Liver (tissue), 9 donors: ENCODE results near the gene KLHL15. TPM values are rescaled to one million over a fixed set of nuclear protein-coding genes. Genes with fewer than 3 reads are reported as not detected.

Experiments
- DNase-seq: peaks from one replicate; pipeline ENCODE4 v3.0.0-alpha.2; 2017; ENCODE audit warnings: low spot score
- H3K27ac ChIP-seq, 2 donors: one replicate each; pipeline ENCODE4 v1.7.0; 2013; ENCODE audit warnings: inconsistent platforms in 2 of 2, low read length in 2 of 2, control low read depth in 1 of 2, low read depth in 1 of 2, mild to moderate bottlenecking in 1 of 2
- H3K27me3 ChIP-seq, 4 donors: one replicate each; pipeline versions ENCODE4 v1.6.1 to v1.7.0; 2013; ENCODE audit warnings: low read length in 3 of 4, inconsistent platforms in 1 of 4, mild to moderate bottlenecking in 1 of 4, moderate library complexity in 1 of 4; ENCODE audit not compliant: control insufficient read depth in 4 of 4, insufficient read depth in 4 of 4
- H3K36me3 ChIP-seq, 4 donors: one replicate each; pipeline versions ENCODE4 v1.6.1 to v1.7.0; 2013; ENCODE audit warnings: low read length in 3 of 4, mild to moderate bottlenecking in 3 of 4, low read depth in 1 of 4, moderate library complexity in 1 of 4; ENCODE audit not compliant: control insufficient read depth in 4 of 4, insufficient read depth in 3 of 4
- H3K4me1 ChIP-seq, 4 donors: one replicate each; pipeline versions ENCODE4 v1.6.1 to v1.7.0; 2013; ENCODE audit warnings: low read length in 3 of 4, mild to moderate bottlenecking in 3 of 4, moderate library complexity in 1 of 4; ENCODE audit not compliant: control insufficient read depth in 4 of 4, insufficient read depth in 4 of 4
- H3K4me3 ChIP-seq, 3 donors: one replicate each; pipeline versions ENCODE4 v1.6.1 to v1.7.0; 2013; ENCODE audit warnings: low read length in 3 of 3, control low read depth in 1 of 3, low read depth in 1 of 3, mild to moderate bottlenecking in 1 of 3
- H3K9ac ChIP-seq, 2 donors: one replicate each; pipeline ENCODE4 v1.7.0; 2013; ENCODE audit warnings: low read length in 2 of 2, mild to moderate bottlenecking in 2 of 2, moderate library complexity in 2 of 2, control low read depth in 1 of 2, low read depth in 1 of 2
- H3K9me3 ChIP-seq, 4 donors: one replicate each; pipeline versions ENCODE4 v1.6.1 to v1.7.0; 2013; ENCODE audit warnings: low read length in 3 of 4; ENCODE audit not compliant: control insufficient read depth in 4 of 4
- EGR1 ChIP-seq, 2 donors: IDR thresholded peaks; 2 replicates each; pipeline ENCODE4 v1.6.1; 2016 to 2018; ENCODE audit warnings: antibody characterized with exemption in 2 of 2, low read depth in 2 of 2
- FOXA1 ChIP-seq: IDR thresholded peaks from 2 replicates; pipeline ENCODE4 v1.6.1; 2016; ENCODE audit warnings: antibody characterized with exemption
- FOXA2 ChIP-seq: IDR thresholded peaks from 2 replicates; pipeline ENCODE4 v1.6.1; 2016; ENCODE audit warnings: antibody characterized with exemption
- HNF4A ChIP-seq, 2 donors: conservative IDR thresholded peaks; 2 replicates each; pipeline ENCODE4 v1.6.1; 2016; ENCODE audit warnings: antibody characterized with exemption in 2 of 2, mild to moderate bottlenecking in 2 of 2
- HNF4G ChIP-seq: IDR thresholded peaks from 2 replicates; pipeline ENCODE4 v1.6.1; 2016; ENCODE audit warnings: antibody characterized with exemption
- NR2F2 ChIP-seq: IDR thresholded peaks from 2 replicates; pipeline ENCODE4 v1.6.1; 2016; ENCODE audit warnings: antibody characterized with exemption
- RAD21 ChIP-seq, 2 donors: IDR thresholded peaks; 2 replicates each; pipeline ENCODE4 v1.6.1; 2016; ENCODE audit warnings: antibody characterized with exemption in 2 of 2, mild to moderate bottlenecking in 2 of 2
- REST ChIP-seq: IDR thresholded peaks from 2 replicates; pipeline ENCODE4 v1.6.1; 2016; ENCODE audit warnings: antibody characterized with exemption, mild to moderate bottlenecking
- RXRA ChIP-seq, 2 donors: IDR thresholded peaks; 2 replicates each; pipeline ENCODE4 v1.6.1; 2017 to 2018; ENCODE audit warnings: antibody characterized with exemption in 2 of 2, mild to moderate bottlenecking in 1 of 2
- SP1 ChIP-seq: IDR thresholded peaks from 2 replicates; pipeline ENCODE4 v1.6.1; 2018; ENCODE audit warnings: antibody characterized with exemption, mild to moderate bottlenecking
- TAF1 ChIP-seq: conservative IDR thresholded peaks from 2 replicates; pipeline ENCODE4 v1.6.1; 2016; ENCODE audit warnings: antibody characterized with exemption, mild to moderate bottlenecking
- YY1 ChIP-seq: IDR thresholded peaks from 2 replicates; pipeline ENCODE4 v1.6.1; 2016; ENCODE audit warnings: antibody characterized with exemption, mild to moderate bottlenecking
- WGBS: extraction: QIAGEN DNeasy Blood & Tissue Kit; methylation state at CpG from one replicate; pipeline ENCODE4 v1.1.7; 2013; 5-methylcytosine and 5-hydroxymethylcytosine counted together
- polyA plus RNA-seq, 2 donors: library from polyadenylated mRNA; stranded (reverse) in 1 of 2; unstranded in 1 of 2; fragments of 200-250 nt in 1 of 2; fragments of >200 nt in 1 of 2; fragmentation: Nextera tagmentation in 1 of 2; extraction: Ambion mirVana in 1 of 2; gene quantifications; one replicate each; pipeline versions ENCODE4 v1.2.1 to v1.2.3, GENCODE V29; 2013 to 2015
- total RNA-seq, 2 donors: library from RNA; depleted of rRNA; stranded (reverse); fragments of >200 nt; gene quantifications; one replicate each; pipeline ENCODE4 v1.2.3, GENCODE V29; 2014
- TF ChIP-seq, protein P1 (sequence below): fragments of 150-350 bp; IDR thresholded peaks from 2 replicates; pipeline ENCODE4 v1.5.1; 2017; ENCODE audit warnings: improper control_type of control experiment, low read depth, low read length; ENCODE audit not compliant: missing input control
- TF ChIP-seq, protein P2 (sequence below): IDR thresholded peaks from 2 replicates; pipeline ENCODE4 v1.6.1; 2016; ENCODE audit warnings: antibody characterized with exemption
- TF ChIP-seq, protein P3 (sequence below): IDR thresholded peaks from 2 replicates; pipeline ENCODE4 v1.6.1; 2016; ENCODE audit warnings: antibody characterized with exemption
- TF ChIP-seq, protein P4 (sequence below): IDR thresholded peaks from 2 replicates; pipeline ENCODE4 v1.6.1; 2016; ENCODE audit warnings: antibody characterized with exemption
- donor health status: healthy.
- donor health status: healthy.
- donor health status: healthy.
- donor health status: healthy.
- donor health status: healthy.

The KLHL15 gene
- total and polyA plus RNA-seq, 4 donors, result 1.4 to 10.6 (median 6.1) TPM

DNA sequence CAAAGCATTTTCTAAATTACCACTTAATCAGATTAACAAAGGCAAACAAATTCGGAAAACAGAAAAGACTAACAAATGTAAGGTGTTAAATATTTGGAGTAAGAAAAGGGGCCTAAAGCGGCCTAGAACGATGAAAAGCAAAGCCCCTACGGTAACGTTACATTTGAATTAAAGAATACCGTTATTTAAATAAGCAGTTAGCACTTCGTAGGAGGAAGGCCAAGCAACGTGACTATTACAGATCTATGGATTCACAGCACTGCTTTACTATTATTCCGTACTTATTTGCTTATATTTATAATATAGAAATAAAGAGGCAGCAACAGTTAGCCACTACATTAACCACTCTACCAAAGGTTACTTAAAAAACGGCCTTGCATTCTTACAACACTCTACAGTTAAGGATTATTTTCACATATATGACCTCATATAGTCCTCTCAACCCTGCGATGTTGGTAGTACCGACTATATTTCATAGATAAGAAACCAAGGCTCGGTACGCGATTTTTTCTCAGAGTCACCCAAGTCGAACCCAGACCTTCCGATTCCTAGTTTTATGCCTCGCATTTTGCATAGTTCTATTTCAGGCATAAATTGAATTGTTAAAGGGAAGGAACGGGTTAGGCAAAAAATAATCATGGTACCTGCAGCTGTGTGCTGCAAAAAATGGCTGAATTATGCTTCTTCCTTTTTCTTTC is 2.9 kb downstream of the KLHL15 start:
- 1% methylated on average over 19 of the region's 19 CpGs for WGBS
- Histone ChIP-seq H3K9me3 (no peaks in the 10 kb centered on the region), H3K27ac (peak overlapping the region; percentile 89 to 90), H3K9ac (peak overlapping the region; percentile 50 to 72), H3K36me3 (peaks cover 0 to 2% (median 0%) of the 10 kb centered on the region in 4 donors), H3K27me3 (no peaks in the 10 kb centered on the region), H3K4me1 (no peaks in the 10 kb centered on the region), H3K4me3 (peak overlapping the region; percentile 50 to 85 (median 81))
- no peak for DNase-seq
- TF ChIP-seq NR2F2 (no peak), EGR1 (IDR thresholded peaks at IDR 0.05; ENCODE audit: low read depth in 2 of 2) (no peak), TAF1 (no peak), HNF4A (conservative IDR thresholded peaks at IDR 0.05) (no peak)
- TF ChIP-seq, protein P1, sequence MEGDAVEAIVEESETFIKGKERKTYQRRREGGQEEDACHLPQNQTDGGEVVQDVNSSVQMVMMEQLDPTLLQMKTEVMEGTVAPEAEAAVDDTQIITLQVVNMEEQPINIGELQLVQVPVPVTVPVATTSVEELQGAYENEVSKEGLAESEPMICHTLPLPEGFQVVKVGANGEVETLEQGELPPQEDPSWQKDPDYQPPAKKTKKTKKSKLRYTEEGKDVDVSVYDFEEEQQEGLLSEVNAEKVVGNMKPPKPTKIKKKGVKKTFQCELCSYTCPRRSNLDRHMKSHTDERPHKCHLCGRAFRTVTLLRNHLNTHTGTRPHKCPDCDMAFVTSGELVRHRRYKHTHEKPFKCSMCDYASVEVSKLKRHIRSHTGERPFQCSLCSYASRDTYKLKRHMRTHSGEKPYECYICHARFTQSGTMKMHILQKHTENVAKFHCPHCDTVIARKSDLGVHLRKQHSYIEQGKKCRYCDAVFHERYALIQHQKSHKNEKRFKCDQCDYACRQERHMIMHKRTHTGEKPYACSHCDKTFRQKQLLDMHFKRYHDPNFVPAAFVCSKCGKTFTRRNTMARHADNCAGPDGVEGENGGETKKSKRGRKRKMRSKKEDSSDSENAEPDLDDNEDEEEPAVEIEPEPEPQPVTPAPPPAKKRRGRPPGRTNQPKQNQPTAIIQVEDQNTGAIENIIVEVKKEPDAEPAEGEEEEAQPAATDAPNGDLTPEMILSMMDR, result no peak

- peak overlapping the region; percentile 50 to 85 (median 81) for H3K4me3 ChIP-seq
- TF ChIP-seq RXRA (IDR thresholded peaks at IDR 0.05), result no peak
- peaks cover 0 to 2% (median 0%) of the 10 kb centered on the region in 4 donors for H3K36me3 ChIP-seq
- H3K9ac ChIP-seq, result peak overlapping the region in 1 of 2 donors; percentile 72
- 10% methylated on average over 1 of the region's 1 CpG for WGBS
- no peak overlapping the region for H3K27ac ChIP-seq
- no peaks in the 10 kb centered on the region for H3K27me3 ChIP-seq
- no peak for DNase-seq
- H3K9me3 ChIP-seq, result no peaks in the 10 kb centered on the region
- H3K4me1 ChIP-seq, result no peaks in the 10 kb centered on the region
These were observed 3.4 kb downstream of the KLHL15 start for GRCh38 chrX:24023544-24023943.

DNA sequence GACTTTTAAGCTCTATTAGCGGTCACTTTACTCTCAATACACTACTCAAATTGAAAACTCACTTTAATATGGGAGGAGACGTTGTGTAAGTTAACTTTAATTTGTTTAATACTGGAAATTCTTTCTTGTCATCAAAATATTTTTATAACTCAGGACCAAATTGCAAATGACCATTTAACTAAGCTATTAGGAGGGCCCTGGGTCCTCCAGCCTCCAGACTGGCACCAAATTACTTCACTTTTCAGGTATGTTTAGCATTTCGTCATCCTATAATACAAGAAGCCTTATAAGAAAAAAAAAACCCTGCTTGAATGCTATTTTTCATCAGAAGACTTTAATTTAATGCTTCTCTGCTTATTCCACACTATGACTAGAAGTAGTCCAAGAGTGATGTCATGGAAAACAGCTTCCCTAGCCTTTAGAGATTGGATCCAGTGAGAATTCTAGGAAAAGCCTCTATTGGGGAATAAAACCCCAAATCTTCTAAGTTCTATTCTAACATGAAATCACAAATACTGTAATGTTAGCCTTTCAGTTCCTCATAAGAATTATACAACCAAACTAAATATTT is 6.6 kb downstream of the KLHL15 start:
- no peak overlapping the region for H3K9ac ChIP-seq
- H3K27me3 ChIP-seq, result peaks cover 0 to 3% (median 0%) of the 10 kb centered on the region in 4 donors
- no peaks in the 10 kb centered on the region for H3K9me3 ChIP-seq
- WGBS, result 90% methylated on average over 3 of the region's 3 CpGs
- peaks cover 0 to 2% (median 0%) of the 10 kb centered on the region in 4 donors for H3K4me1 ChIP-seq
- H3K4me3 ChIP-seq, result no peak overlapping the region
- peaks cover 0 to 2% (median 0%) of the 10 kb centered on the region in 4 donors for H3K36me3 ChIP-seq
- DNase-seq, result no peak
- H3K27ac ChIP-seq, result no peak overlapping the region
- no peak for TF ChIP-seq EGR1 (IDR thresholded peaks at IDR 0.05; ENCODE audit: low read depth in 2 of 2)
- no peak for TF ChIP-seq TAF1
- no peak for TF ChIP-seq NR2F2
- TF ChIP-seq HNF4A (conservative IDR thresholded peaks at IDR 0.05), result no peak
- no peak for TF ChIP-seq SP1
- TF ChIP-seq, protein P1, result no peak
- TF ChIP-seq, protein P2, sequence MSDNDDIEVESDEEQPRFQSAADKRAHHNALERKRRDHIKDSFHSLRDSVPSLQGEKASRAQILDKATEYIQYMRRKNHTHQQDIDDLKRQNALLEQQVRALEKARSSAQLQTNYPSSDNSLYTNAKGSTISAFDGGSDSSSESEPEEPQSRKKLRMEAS, result no peak
- no peak for TF ChIP-seq FOXA2
- TF ChIP-seq, protein P3, sequence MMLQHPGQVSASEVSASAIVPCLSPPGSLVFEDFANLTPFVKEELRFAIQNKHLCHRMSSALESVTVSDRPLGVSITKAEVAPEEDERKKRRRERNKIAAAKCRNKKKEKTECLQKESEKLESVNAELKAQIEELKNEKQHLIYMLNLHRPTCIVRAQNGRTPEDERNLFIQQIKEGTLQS, result no peak
- no peak for TF ChIP-seq RAD21 (IDR thresholded peaks at IDR 0.05)
- TF ChIP-seq, protein P4, sequence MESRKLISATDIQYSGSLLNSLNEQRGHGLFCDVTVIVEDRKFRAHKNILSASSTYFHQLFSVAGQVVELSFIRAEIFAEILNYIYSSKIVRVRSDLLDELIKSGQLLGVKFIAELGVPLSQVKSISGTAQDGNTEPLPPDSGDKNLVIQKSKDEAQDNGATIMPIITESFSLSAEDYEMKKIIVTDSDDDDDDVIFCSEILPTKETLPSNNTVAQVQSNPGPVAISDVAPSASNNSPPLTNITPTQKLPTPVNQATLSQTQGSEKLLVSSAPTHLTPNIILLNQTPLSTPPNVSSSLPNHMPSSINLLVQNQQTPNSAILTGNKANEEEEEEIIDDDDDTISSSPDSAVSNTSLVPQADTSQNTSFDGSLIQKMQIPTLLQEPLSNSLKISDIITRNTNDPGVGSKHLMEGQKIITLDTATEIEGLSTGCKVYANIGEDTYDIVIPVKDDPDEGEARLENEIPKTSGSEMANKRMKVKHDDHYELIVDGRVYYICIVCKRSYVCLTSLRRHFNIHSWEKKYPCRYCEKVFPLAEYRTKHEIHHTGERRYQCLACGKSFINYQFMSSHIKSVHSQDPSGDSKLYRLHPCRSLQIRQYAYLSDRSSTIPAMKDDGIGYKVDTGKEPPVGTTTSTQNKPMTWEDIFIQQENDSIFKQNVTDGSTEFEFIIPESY, result no peak
- TF ChIP-seq HNF4G, result no peak
- TF ChIP-seq REST, result no peak
- no peak for TF ChIP-seq FOXA1
- TF ChIP-seq YY1, result no peak
- TF ChIP-seq RXRA (IDR thresholded peaks at IDR 0.05), result no peak
